OCI-M2 (cell line): Measurements from ENCODE around the gene ULK1.

Experiments
- DNase-seq: peaks from one replicate; lab custom pipeline; 2025; ENCODE audit not compliant: unreplicated experiment; lab: John Stamatoyannopoulos, UW

Gene ULK1

DNA sequence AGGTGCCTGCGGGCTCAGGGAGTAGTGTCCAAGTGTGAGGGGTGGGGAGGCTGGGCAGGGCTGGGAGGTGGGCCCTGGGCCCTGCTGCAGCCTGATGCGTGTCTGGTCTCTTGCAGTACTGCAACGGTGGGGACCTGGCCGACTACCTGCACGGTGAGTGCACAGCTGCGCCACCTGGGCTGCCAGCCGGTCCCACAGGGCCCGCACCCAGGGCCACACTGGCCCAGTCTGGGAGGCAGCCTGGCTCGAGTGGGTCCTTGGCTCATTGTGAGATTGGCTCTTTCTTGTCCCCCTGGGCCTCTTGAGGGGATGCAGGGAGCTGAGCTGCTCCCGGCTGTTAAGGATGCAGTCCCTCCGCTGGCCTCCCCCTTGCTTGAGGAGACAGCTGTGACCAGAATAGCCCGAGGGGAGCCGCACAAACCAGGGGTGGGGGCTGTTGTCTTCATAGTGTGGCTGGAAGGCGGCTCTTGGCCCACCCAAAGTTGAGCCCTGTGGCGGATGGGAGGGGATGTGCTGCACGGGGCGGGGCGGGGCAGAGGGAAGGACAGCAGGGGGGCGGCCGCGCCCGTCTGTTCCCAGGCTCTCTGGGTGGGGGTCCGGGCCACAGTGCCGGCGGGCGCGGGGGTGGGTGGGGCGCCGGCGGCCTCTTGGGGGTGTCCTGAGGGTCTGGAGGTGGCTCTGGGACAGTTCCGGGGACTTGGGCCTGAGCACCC lies 13.1 kb downstream of the ULK1 start:
- DNase-seq = no peak

DNA sequence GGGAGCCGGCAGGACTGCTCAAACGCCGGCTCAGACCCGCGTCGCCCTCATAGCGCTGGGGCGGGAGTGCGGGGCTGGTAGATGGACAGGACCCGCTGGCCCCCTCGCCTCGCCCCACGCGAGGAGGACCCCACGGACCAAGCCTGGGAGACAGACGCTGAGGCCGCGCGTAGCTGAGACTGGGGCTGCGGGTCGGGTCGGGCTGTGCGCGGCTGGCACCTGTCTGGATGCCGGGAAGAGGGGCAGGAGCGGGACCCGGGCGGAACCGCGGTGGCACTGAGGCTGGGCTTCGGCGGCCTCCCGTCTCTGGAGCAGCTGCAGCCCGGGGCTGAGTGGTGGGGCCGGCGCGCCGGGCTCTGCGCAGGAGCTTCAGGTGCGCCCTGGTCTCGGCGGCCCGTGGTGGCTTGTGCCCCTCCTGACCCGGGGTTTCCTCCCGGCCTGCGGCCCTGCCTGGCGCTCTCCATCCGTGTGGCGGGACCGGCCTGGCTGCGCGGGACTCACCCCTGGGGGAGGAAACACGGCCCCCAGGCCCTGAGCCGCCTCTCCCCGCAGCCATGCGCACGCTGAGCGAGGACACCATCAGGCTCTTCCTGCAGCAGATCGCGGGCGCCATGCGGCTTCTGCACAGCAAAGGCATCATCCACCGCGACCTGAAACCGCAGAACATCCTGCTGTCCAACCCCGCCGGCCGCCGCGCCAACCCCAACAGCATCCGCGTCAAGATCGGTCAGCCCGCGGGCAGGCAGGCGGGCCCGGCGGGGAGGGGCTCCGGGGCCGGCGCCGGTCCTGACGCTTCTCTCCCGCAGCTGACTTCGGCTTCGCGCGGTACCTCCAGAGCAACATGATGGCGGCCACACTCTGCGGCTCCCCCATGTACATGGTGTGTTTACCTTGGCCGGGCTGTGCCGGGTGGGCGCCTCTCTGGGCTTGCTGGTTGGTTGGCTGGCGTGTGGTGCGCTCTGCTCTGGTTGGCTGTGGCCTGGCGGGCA lies 14.0 kb downstream of the ULK1 start:
- no peak for DNase-seq

DNA sequence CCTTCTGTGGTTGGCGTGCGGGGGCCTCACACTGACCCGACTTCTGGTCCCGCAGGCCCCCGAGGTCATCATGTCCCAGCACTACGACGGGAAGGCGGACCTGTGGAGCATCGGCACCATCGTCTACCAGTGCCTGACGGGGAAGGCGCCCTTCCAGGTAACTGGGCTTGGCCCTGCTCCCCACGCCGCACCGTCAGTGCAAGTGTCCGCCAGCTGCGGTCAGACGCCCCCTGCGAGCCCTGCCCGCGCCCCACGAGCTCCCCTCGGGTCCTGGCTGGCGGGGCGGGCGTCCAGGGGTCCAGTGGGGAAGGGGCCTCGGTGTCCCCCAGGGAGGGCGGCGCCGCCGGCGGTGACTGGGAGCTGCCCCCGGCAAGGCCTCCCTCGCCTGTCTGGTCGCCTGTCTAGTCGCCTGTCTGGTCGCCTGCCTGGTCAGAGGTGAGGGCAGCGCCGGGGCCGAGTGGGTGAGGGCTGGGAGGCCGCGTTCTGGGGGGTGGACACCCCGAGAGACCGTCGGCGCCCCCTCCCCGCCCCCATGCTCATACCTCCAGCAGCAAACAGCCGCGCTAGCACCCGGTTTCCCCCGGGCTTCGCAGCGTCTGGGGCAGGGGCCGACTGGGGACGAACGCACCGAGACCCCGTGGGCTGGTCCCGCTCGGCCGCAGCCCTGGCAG lies 14.8 kb downstream of the ULK1 start:
- DNase-seq = no peak

DNA sequence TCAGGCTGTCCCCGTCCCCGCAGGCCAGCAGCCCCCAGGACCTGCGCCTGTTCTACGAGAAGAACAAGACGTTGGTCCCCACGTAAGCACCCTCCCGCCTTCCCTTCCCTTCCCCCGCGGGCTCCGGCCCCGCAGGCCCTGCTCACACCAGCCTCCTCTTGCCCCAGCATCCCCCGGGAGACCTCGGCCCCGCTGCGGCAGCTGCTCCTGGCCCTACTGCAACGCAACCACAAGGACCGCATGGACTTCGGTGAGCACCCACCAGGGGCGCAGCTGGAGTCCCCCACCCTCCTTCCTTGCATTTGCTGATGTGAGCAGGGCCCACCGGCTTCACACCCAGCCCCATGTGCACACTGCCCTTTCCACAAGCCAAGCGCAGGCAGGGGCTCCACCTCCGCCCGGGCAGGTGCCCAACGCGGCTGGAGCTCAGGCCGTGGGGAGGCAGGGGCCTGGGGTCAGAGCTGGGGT lies 15.4 kb downstream of the ULK1 start:
- DNase-seq = no peak

DNA sequence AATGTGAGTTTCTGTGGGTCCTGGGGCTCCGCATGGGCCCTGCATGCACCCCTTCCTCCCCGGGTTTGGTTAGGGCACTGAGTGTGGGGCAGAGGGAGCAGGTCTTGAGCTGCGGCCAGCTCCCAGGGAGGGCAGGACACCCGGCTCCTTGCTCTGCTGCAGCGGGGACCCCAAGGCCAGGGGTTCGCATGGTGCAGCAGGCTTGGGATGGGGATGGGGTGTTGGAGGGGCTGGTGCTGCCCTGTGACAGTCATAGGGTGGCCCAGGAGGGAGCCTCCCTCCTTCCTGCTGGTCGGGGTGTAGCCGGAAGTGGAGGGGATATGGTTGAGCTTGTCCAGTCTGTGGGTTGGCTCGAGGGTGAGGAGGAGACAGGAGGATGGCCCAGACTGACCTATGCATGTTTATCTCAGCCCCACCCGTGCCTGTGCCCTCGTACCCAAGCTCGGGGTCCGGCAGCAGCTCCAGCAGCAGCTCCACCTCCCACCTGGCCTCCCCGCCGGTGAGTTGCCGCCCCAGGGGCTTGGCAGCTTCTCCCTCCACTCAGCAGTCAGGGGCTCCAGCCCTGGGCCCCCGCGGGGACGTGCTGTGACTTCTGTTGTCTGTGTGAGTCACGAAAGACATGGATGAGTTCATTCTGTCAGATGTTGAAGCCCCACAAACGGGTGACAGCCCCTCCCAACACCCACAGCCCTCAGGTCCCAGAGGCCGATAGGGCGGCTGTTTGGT lies 16.0 kb downstream of the ULK1 start:
- DNase-seq = no peak

DNA sequence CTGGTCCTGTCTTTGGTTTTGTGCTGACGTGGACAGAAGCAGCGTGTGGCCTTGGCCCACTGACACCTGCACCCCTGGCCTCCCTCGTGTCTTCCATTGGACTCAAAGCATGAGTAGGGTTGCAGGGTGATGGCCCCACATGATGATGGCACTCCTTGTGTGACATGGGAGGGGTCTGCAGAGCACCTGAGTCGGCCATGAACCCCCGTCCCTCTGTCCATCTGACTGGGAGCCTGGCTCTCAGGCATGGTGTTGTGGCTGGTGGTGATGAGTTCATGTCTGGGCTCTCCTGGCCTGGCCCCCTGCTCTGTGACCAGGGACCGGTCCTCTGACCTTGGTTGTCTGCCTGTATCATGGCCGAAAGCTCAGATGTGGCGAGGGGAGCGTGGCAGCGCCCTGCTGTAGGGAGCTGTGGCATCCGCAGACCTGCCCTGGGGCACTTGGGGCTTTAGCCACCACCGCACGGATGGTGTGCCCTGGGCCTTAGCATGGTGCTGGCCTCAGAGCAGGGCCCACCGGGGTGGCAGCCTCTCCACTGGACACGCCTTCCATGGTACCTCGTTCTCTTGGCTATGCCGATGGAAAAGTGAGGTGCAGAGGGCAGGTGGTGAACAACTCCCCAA lies 16.7 kb downstream of the ULK1 start:
- no peak for DNase-seq

DNA sequence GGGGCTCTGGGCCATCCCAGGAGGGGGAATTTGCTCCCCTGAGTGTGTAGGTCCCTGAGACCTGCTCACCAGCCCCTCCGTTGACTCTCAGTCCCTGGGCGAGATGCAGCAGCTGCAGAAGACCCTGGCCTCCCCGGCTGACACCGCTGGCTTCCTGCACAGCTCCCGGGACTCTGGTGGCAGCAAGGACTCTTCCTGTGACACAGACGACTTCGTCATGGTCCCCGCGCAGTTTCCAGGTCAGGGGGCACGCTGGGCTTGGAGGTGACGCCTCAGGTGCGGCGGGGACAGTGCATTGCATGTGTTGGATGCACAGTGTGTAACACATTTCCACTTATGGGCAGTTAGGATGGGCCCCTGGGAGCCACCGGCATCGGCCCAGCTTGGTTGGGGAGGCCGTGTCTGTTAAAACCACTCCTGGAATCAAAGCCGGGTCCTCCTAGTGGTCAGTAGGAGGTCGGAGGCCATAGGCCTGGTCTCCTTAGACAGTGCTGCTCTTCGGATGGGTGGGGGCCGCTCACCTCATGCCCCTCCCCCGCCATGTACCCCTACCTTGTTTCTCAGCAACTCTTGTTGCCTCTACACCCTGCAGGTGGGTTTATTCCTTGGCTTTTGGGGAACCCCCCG lies 17.5 kb downstream of the ULK1 start:
- DNase-seq = no peak

DNA sequence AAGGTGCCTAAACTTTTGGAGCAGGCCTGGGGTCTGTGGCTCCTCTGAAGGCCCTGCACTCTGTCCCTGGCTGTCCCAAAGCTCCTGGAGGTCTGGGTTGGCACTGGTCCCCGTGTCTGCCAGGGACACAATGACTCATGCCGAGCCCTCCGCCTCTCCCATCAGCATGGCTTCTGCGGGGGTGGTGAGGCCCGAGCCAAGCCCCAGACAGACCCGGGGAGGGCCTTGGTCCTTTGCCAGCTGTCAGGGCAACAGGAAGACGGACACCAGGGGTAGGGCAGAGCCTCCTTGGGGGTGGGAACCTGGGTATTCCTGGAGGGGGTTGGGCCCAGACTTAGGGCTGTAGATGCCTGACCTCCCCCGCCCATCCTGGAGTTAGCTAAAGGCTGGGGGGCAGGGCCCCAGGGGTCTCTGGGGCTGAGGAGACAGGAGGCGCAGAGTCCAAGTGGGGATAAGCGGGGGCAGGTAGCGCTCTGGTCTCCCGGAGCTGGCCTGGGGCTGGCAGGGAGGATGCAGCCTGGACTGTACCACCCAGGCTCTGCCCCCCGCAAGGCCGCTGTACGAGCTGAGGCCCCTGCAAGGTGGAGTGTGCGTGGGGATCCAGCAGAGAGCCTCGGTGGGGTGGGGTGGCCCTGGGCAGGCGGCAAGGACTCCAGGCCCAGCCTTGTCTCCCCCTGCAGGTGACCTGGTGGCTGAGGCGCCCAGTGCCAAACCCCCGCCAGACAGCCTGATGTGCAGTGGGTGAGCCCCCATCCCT lies 18.3 kb downstream of the ULK1 start:
- no peak for DNase-seq

DNA sequence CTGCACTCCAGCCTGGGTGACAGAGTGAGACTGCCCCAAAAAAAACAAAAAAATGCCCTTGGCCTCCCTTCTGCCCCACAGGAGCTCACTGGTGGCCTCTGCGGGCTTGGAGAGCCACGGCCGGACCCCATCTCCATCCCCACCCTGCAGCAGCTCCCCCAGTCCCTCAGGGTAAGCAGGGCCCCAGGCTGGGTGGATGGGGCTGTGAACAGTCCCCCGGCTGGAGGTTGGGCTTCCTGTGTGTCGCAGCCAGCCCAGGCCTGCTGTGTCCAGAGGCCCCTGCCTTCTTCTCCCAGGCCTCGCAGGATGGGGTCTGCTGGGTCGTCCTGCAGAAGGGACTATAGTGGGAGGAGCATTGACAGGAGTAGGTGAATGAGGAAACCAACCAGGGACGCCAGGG lies 19.2 kb downstream of the ULK1 start:
- no peak for DNase-seq

DNA sequence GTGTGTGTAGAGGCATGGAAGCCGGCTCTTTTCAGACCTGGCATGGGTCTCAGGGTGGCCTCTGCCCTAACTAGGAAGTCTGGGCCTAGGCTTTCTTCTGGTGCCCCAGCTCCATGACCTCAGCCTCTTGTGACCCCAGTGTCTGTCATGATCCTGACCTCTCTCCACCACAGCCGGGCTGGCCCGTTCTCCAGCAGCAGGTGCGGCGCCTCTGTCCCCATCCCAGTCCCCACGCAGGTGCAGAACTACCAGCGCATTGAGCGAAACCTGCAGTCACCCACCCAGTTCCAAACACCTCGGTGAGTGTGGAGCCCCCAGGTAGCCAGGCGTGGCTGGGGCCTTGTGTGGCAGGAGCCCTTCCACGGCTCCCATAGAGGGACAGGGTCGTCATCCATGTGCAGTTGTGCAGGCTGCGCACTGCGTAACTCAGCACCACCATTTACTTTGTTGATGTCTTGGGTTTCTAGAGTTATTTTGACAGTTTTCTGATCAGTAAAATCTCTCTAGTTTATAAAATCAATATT lies 19.8 kb downstream of the ULK1 start:
- DNase-seq = no peak

DNA sequence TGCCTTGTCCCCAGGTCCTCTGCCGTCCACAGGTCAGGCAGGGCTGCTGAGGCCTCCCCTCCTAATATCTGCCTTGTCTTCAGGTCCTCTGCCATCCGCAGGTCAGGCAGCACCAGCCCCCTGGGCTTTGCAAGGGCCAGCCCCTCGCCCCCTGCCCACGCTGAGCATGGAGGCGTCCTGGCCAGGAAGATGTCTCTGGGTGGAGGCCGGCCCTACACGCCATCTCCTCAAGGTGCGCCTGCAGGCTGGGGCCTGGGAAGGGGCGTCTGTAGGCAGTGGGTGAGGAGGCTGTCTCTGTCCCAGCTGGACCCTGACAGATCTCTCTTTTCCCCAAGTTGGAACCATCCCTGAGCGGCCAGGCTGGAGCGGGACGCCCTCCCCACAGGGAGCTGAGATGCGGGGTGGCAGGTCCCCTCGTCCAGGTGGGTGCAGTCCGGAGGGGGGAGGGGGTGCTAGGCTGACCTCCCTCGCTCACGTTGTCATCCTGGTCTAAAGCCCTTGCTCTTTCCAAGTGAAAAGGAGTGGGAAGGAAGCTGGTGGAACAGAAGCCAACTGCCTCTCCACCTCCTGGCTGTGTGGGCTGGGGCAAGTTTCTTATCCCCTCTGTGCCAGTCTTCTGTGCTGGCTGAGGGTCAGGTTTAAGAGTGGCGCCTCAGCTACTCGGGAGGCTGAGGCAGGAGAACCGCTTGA lies 20.7 kb downstream of the ULK1 start:
- no peak for DNase-seq

DNA sequence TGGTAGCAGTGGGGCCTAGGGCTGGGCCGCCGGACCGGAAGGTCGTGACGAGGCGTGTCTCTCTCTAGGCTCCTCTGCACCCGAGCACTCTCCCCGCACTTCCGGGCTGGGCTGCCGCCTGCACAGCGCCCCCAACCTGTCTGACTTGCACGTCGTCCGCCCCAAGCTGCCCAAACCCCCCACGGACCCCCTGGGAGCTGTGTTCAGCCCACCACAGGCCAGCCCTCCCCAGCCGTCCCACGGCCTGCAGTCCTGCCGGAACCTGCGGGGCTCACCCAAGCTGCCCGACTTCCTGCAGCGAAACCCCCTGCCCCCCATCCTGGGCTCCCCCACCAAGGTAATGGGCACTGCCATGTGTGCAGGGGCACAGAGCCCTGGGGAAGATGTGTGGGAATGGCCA lies 21.4 kb downstream of the ULK1 start:
- DNase-seq = no peak

DNA sequence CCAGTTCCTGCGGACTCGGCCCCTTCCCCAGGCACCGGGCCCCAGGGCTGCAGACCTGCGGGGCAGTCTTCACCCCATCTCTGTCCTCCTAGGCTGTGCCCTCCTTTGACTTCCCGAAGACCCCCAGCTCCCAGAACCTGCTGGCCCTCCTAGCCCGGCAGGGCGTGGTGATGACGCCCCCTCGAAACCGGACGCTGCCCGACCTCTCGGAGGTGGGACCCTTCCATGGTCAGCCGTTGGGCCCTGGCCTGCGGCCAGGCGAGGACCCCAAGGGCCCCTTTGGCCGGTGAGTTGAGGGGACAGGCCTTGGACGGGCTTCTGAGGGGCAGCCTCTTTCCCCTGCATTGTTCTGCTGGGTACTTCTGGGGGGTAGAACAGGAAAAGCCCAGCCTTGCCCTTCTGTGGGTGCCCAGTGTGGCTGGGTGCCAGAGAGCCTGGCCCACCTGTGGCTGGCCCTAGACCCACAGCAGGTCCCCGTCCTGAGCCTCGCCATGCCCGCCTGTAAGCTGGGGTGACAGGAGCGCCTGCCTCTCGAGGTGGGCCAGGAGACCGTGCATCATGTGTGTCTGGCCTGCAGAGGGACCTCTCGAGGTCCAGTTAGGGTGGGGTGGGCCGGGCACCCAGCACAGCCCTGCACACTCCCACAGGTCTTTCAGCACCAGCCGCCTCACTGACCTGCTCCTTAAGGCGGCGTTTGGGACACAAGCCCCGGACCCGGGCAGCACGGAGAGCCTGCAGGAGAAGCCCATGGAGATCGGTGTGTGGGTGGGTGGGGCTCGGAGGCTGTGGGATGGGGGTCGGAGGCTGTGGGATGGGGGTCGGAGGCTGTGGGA lies 22.1 kb downstream of the ULK1 start:
- no peak for DNase-seq

DNA sequence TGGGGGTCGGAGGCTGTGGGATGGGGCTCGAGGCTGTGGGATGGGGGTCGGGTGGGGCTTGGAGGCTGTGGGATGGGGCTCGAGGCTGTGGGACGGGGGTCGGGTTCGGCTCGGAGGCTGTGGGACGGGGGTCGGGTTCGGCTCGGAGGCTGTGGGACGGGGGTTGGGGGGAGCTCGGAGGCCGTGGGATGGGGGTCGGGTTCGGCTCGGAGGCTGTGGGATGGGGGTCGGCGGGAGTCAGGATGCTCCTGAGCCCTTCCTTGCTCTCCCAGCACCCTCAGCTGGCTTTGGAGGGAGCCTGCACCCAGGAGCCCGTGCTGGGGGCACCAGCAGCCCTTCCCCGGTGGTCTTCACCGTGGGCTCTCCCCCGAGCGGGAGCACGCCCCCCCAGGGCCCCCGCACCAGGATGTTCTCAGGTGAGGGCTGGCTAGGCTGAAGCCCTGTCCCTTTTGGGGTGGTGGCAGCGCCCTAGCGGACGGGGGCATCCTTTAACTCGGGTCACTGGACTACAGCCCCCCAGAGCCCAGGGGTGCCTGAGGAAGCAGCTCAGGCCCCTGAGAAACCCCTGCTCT lies 22.8 kb downstream of the ULK1 start:
- no peak for DNase-seq

DNA sequence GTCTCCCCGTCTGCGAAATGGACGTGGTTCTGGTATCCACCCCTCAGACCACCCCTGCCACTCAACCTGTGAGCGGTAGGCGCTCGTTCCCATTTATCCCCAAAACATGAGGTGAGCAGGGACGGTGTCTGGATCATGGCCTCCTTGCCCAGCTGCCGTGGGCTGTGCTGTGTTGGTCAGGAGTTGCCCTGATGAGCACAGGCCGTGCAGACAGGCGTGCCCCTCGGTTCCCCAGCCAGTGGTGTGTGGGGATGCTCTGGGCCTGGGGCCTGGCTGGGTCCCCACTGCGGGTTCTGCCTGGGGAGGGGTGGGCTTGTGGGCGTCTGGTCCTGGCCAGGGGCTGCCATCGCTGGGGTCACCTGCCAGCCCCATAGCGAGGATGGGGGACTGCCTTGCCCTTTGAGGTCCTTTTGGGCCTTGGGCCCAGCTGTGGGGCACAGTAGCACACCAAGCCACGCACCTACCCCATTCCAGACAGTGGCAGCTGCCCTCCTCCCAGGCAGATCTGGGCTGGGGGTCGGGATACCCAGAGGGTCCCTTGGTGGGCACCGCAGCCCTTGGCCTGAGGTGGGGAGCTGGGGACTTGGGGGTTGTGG lies 23.4 kb downstream of the ULK1 start:
- no peak for DNase-seq

DNA sequence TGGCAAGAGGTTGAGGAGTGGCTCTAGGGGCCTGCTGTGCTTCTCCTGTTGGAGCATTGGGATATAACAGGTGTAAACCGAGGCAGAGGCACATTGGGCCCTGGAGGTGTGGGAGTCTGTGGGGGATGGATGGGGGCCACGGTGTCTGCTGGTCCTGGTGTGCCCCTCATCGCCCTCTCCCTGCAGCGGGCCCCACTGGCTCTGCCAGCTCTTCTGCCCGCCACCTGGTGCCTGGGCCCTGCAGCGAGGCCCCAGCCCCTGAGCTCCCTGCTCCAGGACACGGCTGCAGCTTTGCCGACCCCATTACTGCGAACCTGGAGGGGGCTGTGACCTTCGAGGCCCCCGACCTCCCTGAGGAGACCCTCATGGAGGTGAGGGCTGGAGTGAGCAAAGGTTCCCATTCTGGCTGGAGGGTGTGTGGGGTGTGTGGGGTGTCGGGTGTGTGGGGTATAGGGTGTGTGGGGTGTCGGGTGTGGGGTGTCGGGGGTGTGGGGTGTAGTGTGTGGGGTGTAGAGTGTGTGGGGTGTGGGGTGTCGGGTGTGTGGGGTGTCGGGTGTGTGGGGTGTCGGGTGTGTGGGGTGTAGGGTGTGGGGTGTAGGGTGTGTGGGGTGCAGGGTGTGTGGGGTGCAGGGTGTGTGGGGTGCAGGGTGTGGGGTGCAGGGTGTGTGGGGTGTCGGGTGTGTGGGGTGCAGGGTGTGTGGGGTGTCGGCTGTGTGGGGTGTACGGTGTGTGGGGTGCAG lies 24.1 kb downstream of the ULK1 start:
- DNase-seq = no peak
